GM21717 (cell line): Measurements from ENCODE around the gene INAFM2.

ENCODE experiments used
- ATAC-seq: cut with Tn5 transposase; IDR thresholded peaks from one replicate; pipeline ENCODE4 v1.9.1; 2021; ENCODE audit warnings: mild to moderate bottlenecking, moderate library complexity; ENCODE audit not compliant: unreplicated experiment

Gene INAFM2

DNA sequence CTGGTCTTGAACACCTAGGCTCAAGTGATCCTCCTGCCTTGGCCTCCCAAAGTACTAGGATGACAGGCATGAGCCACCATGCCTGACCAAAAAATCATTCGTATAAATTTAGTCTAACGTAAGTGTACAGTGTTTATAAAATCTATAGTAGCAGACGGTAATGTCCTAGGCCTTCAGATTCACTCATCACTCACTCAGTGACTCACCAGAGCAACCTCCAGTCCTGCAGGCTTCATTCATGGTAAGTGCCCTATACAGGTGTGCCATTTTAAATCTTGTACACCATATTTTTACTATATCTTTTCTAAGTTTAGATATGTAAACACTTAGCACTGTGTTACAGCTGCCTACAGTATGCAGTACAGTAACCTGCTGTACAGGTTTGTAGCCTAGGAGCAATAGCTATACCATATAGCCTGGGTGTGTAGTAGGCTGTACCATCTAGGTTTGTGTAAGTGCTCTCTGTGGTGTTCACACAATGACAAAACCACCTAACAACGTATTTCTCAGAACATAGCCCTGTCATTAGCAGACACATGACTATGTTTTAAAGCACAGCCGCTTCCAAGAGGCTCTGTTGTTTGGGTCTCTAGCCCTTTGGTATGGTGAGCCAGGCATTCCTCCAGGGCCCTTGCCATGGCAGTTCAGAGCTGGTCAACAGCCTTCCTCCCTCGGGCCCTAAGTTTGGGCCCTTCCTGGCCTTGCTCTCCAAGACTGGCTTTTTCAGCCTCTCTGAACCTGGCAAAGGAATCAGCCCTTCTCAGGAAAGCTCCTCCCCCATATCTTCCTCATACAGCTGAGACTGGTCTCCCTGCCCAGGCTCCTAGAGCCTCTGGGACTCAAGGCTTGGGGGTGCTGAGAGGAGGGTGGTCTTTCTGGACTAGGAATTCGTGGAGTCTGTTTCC is 19.2 kb downstream of the INAFM2 start:
- ATAC-seq, result no peak

DNA sequence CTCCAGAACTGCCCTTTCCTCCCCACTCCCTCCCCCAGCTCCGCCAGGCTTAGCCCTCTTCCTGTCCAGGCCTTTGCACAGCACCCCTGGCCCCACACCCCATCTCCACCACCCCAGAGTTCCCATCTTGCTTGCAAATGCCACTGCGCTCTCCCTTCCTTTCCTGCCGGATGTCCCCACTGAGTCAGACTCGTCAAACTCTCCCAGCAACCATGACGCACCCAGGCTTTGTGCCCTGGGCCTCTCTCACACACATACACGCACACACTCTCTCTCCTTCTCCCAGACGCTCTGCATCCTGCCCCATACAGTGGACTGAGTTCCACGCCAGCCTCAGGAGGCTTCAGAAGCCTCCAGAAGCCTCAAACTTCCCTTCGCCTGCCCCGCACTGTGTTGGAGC is 20.0 kb downstream of the INAFM2 start:
- no peak for ATAC-seq

- ATAC-seq, result no peak
Measured at GRCh38 chr15:40344217-40344616, 20.7 kb downstream of the INAFM2 start.

DNA sequence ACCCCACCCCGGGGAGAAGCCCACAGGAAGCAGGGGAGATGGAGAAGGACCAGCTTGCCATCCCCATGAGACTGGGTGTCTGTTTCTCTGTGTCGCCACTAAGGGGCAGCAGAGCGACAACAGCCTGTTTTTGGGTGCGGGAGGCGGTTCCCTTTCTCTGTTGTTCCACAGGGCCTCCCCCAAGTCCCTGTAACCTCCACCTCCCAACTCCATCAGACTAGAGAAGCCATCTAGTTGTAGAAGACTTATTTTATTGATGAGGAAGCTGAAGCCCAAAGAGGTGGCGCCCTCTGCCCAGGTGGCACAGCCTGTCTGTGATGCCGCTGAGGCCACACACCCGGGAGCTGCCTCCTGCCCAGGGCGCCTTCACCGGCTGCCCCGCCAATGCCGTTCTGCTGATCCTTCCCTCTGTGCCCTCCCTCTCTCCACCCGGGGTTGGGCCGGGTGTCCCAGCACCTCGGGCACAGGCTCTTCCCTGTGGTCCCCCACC is 21.2 kb downstream of the INAFM2 start:
- ATAC-seq, result no peak

GRCh38 chr15:40345225-40345866 is 21.9 kb downstream of the INAFM2 start:
- no peak for ATAC-seq

GRCh38 chr15:40345867-40346578 is 22.5 kb downstream of the INAFM2 start:
- ATAC-seq, result no peak

- ATAC-seq, result no peak
Measured at GRCh38 chr15:40346579-40347558, 23.4 kb downstream of the INAFM2 start.

- ATAC-seq, result no peak
Measured at GRCh38 chr15:40347559-40348473, 24.3 kb downstream of the INAFM2 start.

DNA sequence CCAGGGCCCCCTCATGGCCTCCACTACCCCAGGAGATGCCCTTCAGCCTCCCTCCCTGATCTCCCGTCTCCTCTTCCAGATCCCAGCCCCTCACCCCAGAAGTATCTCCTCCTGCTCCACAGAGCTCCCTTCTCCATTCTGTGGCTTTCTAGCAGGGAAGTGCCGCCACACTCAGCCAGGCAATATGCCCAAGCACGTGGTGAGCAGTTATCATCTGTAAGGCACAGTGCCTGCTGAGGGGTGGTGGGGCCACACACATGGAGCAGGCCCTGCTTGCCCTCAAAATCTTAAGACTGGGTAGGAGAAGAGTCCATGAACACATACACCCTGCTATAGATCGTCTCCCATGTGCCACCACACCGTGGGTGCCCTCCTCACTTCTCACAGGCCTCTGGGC is 25.0 kb downstream of the INAFM2 start:
- no peak for ATAC-seq

DNA sequence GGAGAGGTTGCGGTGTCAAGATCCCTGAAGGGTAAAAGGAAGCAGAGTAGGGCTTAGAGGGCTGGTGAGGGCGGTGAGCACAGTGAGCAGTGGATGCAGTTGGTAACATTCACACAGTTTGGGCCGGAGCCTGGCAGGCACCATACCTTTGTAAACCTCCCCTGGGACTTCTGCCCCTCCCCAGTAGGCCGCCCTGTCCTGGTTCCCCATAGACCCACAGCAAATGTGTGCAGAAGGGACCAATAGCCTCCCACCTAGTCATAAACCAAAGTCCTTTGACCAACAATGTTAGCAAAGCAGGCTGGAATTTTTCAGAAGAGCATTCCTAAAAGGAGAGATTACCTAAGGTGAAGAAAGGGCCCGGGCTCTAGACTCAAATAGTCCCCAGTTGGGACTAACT is 25.7 kb downstream of the INAFM2 start:
- ATAC-seq, result no peak

DNA sequence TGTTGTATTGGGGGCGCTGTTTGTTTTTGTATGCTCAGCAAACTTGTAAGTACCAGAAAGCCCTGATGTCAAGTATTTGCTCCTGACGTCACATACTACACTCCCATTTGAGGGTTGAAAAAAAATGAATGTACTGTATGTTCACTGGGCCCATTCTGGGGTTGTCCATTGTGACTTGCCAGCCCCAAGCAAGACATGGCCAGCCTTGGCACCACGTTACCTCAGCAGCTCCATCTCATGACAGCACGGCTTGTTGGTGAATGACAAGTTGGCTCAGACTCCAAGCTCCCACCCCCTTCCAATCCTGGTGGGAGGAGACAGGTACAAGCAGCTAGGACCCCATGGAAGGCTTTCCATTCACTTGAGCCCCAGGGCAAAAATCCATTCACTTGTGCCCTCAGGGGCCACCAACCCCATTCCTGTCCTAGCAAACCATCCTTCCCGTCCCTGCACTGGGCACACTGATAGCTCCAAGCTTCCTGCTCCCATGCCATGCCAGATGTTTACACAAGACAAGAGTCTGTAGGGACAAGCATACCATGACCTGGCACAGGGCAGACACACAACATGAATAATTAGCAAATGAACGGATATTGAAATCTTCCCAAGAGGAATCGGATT is 28.9 kb downstream of the INAFM2 start:
- no peak for ATAC-seq

GRCh38 chr15:40353697-40354096 is 30.2 kb downstream of the INAFM2 start:
- no peak for ATAC-seq

- no peak for ATAC-seq
Measured at GRCh38 chr15:40354408-40355171, 31.1 kb downstream of the INAFM2 start.

- no peak for ATAC-seq
Measured at GRCh38 chr15:40355976-40356585, 32.6 kb downstream of the INAFM2 start.

DNA sequence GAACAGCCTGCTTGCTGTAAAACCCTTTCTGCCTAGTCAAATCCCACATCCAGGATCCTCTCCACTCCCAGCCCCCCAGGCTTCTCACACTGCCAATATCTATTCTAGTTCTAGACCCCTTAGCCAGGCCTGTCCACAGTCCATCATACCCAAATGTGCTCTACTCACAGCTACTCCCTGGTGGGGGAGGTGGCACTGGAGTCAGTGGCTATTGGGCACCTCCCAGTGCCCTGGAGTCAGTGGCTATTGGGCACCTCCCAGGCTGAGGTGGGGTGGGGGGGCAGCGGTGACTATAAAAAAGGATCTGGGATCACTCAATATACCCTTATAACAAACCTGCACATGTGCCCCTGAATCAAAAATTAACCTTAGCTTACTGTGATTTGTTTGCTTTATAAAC is 33.8 kb downstream of the INAFM2 start:
- no peak for ATAC-seq

GRCh38 chr15:40357723-40358470 is 34.4 kb downstream of the INAFM2 start, which contains the start of gene DISP2:
Gene DISP2, plus strand, starts transcription at chr15:40358219. Its CDS starts 103 bp downstream, at chr15:40358322.
- ATAC-seq, result no peak
